ENCODE measurements around the gene USP40. TPM values are rescaled to one million over a fixed set of nuclear protein-coding genes. Genes with fewer than 3 reads are reported as not detected.

USP40 gene
- polyA plus RNA-seq, 3 donors: 4.0 to 13.5 (median 5.1) TPM

- no peak for DNase-seq
- Histone ChIP-seq H3K27me3 (ENCODE audit: control insufficient read depth in 2 of 2, insufficient read depth in 2 of 2, low read length in 2 of 2) (no peaks in the 10 kb centered on the region), H3K4me3 (replicated peaks in 1 of 3; ENCODE audit: low read depth in 2 of 3, low read length in 3 of 3) (no peak overlapping the region), H3K4me2 (replicated peaks; ENCODE audit: extremely low read depth, low read length, poor library complexity, severe bottlenecking) (no peak overlapping the region), H3K4me1 (ENCODE audit: control insufficient read depth in 1 of 2, insufficient read depth in 2 of 2, low read length in 2 of 2) (peaks cover under 1 to 4% of the 10 kb centered on the region in 2 donors), H4K20me1 (ENCODE audit: insufficient read depth, low read length) (peaks cover 90% of the 10 kb centered on the region), H3K27ac (ENCODE audit: low read depth in 1 of 2, low read length in 2 of 2) (no peak overlapping the region), H2AFZ (ENCODE audit: insufficient read depth, low read depth, low read length, poor library complexity, severe bottlenecking) (no peak overlapping the region), H3K9ac (ENCODE audit: insufficient read depth, low read length, poor library complexity, severe bottlenecking) (no peak overlapping the region), H3K36me3 (replicated peaks in 1 of 2; ENCODE audit: control insufficient read depth in 1 of 2, insufficient read depth in 2 of 2, low read length in 2 of 2) (peaks cover 5 to 68% of the 10 kb centered on the region in 2 donors), H3K79me2 (ENCODE audit: insufficient read depth, low read length) (peaks cover 69% of the 10 kb centered on the region), H3K9me3 (replicated peaks in 1 of 2; ENCODE audit: control insufficient read depth in 1 of 2, insufficient read depth in 1 of 2, low read length in 2 of 2) (peaks cover 6 to 16% of the 10 kb centered on the region in 2 donors)
- WGBS (ENCODE audit: insufficient coverage): 100% methylated on average over 2 of the region's 4 CpGs
- peaks cover 39 to 56% of the 10 kb centered on the region in 2 donors for H3K36me3 Mint-ChIP-seq
- peaks cover 7 to 15% (median 8%) of the 10 kb centered on the region in 7 donors for H3K9me3 Mint-ChIP-seq
- H3K27ac Mint-ChIP-seq: peak overlapping the region in 1 of 7 donors; percentile 13
- intact Hi-C loops (cut with micrococcal nuclease): no loop called here
- no peak for TF ChIP-seq CTCF (IDR thresholded peaks at IDR 0.05)
- no peaks in the 10 kb centered on the region for H3K27me3 Mint-ChIP-seq (ENCODE audit: low read depth in 3 of 3)
- H3K4me1 Mint-ChIP-seq: peaks cover 15% of the 10 kb centered on the region
- no peak overlapping the region for H3K4me3 Mint-ChIP-seq
Measured at GRCh38 chr2:233430081-233430480, 136.5 kb downstream of the USP40 start.

- no peak for TF ChIP-seq CTCF (IDR thresholded peaks at IDR 0.05)
- no peaks in the 10 kb centered on the region for H3K4me1 ChIP-seq (ENCODE audit: control insufficient read depth in 1 of 2, insufficient read depth in 2 of 2, low read length in 2 of 2)
- H3K36me3 ChIP-seq (replicated peaks in 1 of 2; ENCODE audit: control insufficient read depth in 1 of 2, insufficient read depth in 2 of 2, low read length in 2 of 2): peaks cover 9 to 67% of the 10 kb centered on the region in 2 donors
- peak overlapping the region in 1 of 2 donors; percentile 3 for H3K27ac ChIP-seq (ENCODE audit: low read depth in 1 of 2, low read length in 2 of 2)
- peaks cover 76% of the 10 kb centered on the region for H3K79me2 ChIP-seq (ENCODE audit: insufficient read depth, low read length)
- H4K20me1 ChIP-seq (ENCODE audit: insufficient read depth, low read length): peaks cover 89% of the 10 kb centered on the region
- peaks cover 39 to 55% of the 10 kb centered on the region in 2 donors for H3K36me3 Mint-ChIP-seq
- WGBS (ENCODE audit: insufficient coverage): 97% methylated on average over 12 of the region's 20 CpGs
- peaks cover 8 to 18% (median 9%) of the 10 kb centered on the region in 7 donors for H3K9me3 Mint-ChIP-seq
- H3K27ac Mint-ChIP-seq: peak overlapping the region in 3 of 7 donors; percentile 3 to 50 (median 33)
- no peaks in the 10 kb centered on the region for H3K27me3 Mint-ChIP-seq (ENCODE audit: low read depth in 3 of 3)
- H3K9ac ChIP-seq (ENCODE audit: insufficient read depth, low read length, poor library complexity, severe bottlenecking): no peak overlapping the region
- no peak overlapping the region for H3K4me3 ChIP-seq (replicated peaks in 1 of 3; ENCODE audit: low read depth in 2 of 3, low read length in 3 of 3)
- H3K4me2 ChIP-seq (replicated peaks; ENCODE audit: extremely low read depth, low read length, poor library complexity, severe bottlenecking): no peak overlapping the region
- peaks cover 8% of the 10 kb centered on the region for H3K4me1 Mint-ChIP-seq
- DNase-seq: no peak
- H3K27me3 ChIP-seq (ENCODE audit: control insufficient read depth in 2 of 2, insufficient read depth in 2 of 2, low read length in 2 of 2): no peaks in the 10 kb centered on the region
- H3K9me3 ChIP-seq (replicated peaks in 1 of 2; ENCODE audit: control insufficient read depth in 1 of 2, insufficient read depth in 1 of 2, low read length in 2 of 2): peaks cover 10 to 16% of the 10 kb centered on the region in 2 donors
- H3K4me3 Mint-ChIP-seq: no peak overlapping the region
- intact Hi-C loops (cut with micrococcal nuclease): no loop called here
- no peak overlapping the region for H2AFZ ChIP-seq (ENCODE audit: insufficient read depth, low read depth, low read length, poor library complexity, severe bottlenecking)
Measured at GRCh38 chr2:233429175-233429897, 137.2 kb downstream of the USP40 start.
